ENCODE measurements around the gene CUX1.
"Not testable (repeated sequence)": the region's sequence is repeated elsewhere in the genome, so short reads cannot be mapped to it uniquely, and the experiment has no call there.

The CUX1 gene

DNA sequence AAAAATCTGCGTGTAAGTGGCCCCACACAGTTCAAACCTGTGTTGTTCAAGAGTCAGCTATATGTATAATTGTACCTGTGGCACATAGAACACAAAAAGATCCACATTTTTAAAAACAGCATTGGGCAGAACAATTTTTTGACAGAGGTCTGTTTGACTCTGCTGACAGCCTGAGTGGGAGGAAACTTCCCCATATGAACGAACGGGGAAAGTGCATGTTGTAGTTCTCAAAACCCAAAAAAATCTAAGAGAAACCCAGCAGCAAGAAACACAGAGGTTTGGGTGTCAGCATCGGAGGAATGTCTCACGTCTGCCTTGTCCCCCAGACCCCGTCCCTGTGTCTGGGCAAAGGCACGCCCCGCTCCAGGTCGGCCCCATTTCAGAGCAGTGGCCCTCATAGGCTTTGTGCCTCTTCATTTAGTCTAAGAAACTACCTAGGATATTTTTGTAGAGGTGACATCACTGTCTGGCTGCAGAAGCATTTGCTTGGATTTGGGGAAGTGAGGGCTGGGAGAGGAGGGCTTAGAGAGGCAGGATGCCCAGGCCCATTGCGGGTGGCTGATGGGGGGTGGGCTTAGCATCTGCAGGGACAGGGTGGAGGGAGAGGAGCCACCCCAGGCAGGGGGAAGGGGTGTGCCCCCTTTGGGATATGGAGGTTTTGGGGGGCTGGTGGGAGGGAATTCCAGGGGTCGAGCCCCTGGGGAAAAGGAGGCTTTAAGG is 11.0 kb downstream of the CUX1 start:
- H3K4me3 ChIP-seq (ENCODE audit: low read depth, low read length), result no peak overlapping the region
- no peak for DNase-seq (ENCODE audit: low read depth)
- TF ChIP-seq, protein P1, sequence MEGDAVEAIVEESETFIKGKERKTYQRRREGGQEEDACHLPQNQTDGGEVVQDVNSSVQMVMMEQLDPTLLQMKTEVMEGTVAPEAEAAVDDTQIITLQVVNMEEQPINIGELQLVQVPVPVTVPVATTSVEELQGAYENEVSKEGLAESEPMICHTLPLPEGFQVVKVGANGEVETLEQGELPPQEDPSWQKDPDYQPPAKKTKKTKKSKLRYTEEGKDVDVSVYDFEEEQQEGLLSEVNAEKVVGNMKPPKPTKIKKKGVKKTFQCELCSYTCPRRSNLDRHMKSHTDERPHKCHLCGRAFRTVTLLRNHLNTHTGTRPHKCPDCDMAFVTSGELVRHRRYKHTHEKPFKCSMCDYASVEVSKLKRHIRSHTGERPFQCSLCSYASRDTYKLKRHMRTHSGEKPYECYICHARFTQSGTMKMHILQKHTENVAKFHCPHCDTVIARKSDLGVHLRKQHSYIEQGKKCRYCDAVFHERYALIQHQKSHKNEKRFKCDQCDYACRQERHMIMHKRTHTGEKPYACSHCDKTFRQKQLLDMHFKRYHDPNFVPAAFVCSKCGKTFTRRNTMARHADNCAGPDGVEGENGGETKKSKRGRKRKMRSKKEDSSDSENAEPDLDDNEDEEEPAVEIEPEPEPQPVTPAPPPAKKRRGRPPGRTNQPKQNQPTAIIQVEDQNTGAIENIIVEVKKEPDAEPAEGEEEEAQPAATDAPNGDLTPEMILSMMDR (IDR thresholded peaks at IDR 0.05; ENCODE audit: low read depth, low read length, missing control alignments), result no peak

DNA sequence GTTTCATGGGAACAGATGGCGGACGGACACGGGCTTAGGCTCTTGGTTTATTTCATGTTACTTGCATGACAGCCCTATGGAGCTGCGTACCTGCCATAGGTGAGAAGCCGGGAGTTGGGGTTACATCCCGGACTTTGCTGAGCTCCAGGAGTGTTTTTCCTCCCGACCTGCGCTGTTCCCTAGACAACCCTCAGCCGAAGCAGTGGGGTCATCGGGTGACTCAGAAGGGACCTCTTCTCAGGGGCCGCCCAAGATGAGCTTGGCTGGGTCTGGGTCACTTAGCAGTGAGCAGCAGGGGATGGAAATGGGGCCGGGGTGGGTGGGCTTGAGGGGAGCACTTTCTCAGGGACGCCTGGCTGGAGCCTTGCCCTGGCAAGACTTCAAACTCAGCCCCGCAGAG is 11.9 kb downstream of the CUX1 start:
- no peak overlapping the region for H3K4me3 ChIP-seq (ENCODE audit: low read depth, low read length)
- TF ChIP-seq, protein P1 (IDR thresholded peaks at IDR 0.05; ENCODE audit: low read depth, low read length, missing control alignments), result no peak
- DNase-seq (ENCODE audit: low read depth), result no peak

DNA sequence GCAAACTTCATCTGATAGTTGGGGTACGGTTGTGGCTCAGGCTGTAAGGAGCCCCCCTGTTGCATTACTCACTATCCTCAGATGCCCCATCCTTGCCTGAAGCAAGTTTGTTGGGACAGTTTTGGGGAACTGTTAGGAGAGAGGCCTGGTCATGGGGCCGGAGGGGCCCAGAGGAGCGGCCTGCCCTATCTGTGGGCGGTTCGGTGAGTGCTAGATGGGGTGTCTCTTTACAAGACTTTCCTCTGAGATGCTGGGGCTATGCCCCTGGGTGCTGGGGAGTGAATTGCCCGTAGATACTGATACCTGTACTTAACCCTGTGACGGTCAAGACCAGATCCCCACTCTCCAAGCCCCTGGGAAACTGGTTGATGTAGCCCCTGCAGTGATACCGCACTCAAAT is 12.4 kb downstream of the CUX1 start:
- no peak for DNase-seq (ENCODE audit: low read depth)
- no peak overlapping the region for H3K4me3 ChIP-seq (ENCODE audit: low read depth, low read length)
- TF ChIP-seq, protein P1 (IDR thresholded peaks at IDR 0.05; ENCODE audit: low read depth, low read length, missing control alignments), result no peak

DNA sequence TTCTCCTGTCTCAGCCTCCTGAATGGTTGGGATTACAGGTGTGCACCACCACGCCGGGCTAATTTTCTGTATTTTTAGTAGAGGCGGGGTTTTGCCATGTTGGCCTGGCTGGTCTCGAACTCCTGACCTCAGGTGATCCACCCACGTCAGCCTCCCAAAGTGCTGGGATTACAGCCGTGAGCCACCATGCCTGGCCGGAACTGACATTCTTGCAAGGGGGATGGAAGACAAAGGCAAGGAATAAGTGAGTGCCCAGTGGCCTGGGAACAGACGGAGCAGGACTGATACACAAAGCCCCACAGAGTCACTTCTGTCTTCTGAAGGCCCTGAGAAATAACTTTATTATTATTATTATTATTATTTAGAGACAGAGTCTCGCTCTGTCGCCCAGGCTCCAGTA is 14.0 kb downstream of the CUX1 start:
- H3K4me3 ChIP-seq (ENCODE audit: low read depth, low read length); DNase-seq (ENCODE audit: low read depth): not testable (repeated sequence)

DNA sequence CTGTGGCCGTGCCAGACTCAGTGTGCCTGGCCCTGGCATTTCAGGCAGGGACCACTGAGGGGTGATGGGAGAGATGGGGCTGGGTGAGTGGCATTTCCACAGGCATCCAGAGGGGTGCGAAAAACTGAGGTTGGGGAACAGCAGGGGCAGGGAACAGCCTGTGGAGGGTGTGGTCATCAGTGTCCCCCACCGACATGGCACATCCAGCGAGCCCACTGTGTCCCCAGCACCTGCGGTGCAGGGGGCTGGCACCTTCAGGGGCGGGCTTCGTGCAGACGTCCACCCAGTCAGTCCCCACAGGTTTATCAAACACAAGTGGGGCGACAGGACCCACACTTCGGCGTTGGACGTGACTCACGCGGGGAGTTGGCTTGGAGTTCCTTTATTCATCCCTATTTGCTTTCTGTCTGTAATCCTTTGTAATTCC is 14.8 kb downstream of the CUX1 start:
- TF ChIP-seq, protein P1 (IDR thresholded peaks at IDR 0.05; ENCODE audit: low read depth, low read length, missing control alignments), result no peak
- DNase-seq (ENCODE audit: low read depth), result no peak
- no peak overlapping the region for H3K4me3 ChIP-seq (ENCODE audit: low read depth, low read length)

DNA sequence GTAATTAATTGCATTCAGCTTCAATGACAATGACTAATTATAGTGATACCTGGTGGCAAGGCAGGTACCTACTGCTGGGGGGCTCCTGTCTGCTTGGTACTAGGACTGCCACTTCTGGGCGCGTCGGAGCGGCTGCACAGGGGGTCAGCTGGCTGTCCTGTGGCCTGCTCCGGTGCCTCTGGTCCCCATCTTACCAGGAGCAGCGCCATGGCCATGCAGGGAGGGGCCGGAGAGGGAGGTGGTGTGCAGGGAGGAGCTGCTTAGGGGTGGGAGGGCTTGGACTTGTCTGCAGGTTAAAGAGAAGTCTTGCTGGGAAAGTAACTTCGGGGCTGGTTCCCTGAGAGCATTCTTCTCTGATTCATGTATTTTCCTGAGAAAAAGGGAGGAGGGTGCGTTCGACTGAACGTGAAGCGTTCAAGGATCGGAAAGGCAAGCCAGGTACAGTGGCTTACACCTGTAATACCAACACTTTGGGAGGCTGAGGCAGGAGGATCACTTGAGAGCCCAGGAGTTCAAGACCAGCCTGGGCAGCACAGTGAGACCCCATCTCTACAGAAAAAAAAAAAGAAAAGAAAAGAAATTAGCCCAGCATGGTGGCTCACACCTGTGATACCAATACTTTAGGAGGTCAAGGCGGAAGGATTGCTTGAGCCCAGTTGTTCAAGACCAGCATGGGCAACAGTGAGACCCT is 15.4 kb downstream of the CUX1 start:
- H3K4me3 ChIP-seq (ENCODE audit: low read depth, low read length), result no peak overlapping the region
- no peak for DNase-seq (ENCODE audit: low read depth)
- TF ChIP-seq, protein P1 (IDR thresholded peaks at IDR 0.05; ENCODE audit: low read depth, low read length, missing control alignments), result no peak

DNA sequence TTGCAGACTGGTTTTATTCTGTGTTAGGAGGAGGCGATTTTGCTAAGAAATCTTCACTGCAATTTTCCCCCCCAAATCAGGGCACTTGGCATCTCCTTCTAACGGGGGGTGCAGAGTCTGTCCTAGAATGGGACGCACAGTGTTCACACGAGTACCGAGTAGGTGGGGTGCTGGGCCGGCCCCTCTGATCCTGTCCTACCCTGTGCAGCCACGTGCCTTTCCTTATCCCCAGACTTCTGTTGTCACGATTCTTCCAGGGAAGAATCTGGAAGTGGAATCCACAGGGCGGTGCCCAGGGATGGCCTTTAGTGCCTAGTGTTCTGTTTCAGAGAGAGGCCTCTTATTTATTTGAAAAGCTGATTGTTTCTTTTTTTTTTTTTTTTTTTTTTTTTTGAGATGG is 16.4 kb downstream of the CUX1 start:
- no peak overlapping the region for H3K4me3 ChIP-seq (ENCODE audit: low read depth, low read length)
- TF ChIP-seq, protein P1 (IDR thresholded peaks at IDR 0.05; ENCODE audit: low read depth, low read length, missing control alignments), result no peak
- no peak for DNase-seq (ENCODE audit: low read depth)

All from GM12864 (cell line).